ENCODE measurements around the gene PRKAB2.
"Not testable (repeated sequence)": the region's sequence is repeated elsewhere in the genome, so short reads cannot be mapped to it uniquely, and the experiment has no call there.

PRKAB2 gene

DNA sequence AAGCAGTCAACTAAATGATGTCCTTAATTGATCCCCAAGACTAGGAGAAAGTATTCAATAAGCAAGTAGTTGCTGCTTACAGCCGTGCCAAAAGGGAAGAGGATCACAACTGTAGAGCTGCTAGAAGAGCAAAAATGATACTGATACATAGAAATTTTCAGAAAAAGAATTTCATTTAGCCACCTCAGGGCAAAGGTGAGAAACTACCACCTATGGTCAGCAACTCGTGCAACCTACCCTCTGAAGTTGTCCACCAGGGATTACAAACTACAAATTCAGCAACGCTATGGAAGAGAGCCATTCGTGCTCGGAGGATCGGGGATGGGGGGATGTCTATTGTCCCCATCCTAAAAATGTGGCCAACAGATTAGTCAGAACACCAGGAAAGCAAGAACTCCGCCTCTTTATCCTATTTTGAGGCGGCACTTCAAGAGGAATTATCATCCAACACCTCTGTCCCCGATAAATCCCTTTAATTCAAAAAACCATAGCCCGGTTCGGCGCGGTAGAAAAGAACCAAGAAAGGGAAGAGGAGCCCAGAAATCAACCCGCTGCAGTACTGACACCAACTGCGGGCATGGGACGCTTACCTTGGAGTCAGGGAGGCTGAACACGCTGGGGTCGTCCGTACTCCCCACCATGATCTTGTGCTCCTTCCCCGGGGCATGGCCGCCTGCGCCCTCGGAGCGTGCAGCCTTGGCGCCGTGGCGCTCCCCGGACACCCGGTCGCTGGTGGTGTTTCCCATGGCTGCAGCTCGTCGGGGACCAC, 687 bp downstream of the PRKAB2 start:
- peak in 1 of 2 experiments; percentile 68 for DNase-seq

DNA sequence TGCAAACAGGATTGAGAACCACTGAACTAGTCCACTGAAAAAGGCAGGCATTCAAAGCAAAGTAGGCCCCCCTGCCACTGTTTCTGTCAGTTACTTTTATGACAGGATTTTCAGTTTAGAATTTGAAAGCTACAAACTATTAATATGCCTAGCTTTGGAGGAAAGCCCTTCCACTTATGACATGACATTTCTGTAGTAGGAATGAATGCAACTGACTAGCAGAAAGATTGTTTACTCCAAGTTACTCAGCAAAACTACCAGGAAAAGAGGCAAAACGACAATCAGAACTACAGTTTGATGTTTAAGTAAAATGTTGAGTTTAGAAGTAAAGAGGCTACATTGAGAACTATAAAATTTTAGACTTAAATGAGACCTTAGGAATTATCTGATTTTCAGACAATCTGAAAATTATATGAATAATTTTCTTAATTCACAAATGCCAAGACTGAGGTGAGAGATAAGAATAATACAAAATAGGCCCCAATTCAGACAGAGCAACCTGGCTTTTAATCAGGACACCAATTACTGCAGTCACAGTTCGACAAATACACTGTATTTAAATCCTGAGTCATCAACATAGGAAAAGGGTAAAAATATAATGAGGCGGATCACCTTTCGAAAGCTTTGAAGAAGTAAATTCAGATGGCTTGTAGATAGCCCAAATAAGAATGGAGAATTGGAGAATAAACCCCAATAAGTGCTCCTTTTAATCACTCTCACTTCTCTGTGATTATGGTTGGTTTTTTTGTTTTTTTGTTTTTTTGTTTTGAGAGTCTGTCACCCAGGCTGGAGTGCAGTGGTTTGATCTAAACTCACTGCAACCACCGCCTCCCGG, 2.2 kb downstream of the PRKAB2 start:
- no peak for DNase-seq

DNA sequence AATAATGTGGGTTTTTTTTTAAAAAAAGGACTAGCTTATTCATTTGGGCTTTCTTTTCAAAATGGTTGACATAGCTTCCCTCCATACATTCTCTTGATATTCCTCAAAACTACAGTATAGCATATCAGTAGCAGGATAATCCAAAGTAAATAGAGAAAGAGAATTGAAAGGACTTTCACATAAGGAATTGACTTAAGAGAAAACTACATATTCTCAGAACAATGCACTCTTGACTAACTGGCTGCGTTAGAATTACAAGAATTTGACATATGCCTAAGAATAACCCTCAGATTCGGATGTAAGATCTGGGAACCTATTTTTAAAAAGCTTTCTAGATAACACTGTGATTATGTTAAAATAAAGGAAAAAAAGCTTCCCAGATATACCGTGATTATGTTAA, 3.1 kb downstream of the PRKAB2 start:
- no peak for DNase-seq

- no peak for DNase-seq
These were observed 3.6 kb downstream of the PRKAB2 start for GRCh38 chr1:147168626-147169058.

DNA sequence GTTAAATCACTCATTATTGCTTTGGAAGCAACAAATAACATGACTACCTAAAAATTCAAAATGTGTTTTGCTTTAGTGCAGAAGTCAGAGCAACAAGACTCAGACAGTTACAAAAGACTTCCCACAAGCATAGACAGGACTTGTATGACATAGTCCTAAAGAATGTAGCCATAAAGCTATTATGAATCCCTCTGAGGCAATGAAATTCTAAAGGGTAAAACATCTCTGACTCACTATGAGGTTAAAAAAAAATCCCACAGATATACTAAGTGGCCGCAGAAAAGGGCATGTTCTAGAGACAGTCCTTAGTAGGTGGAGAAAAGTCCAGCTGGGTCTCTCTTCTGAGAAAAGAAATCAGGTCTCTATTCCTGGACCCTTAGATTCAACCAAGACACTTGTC, 4.9 kb downstream of the PRKAB2 start:
- DNase-seq, result no peak

DNA sequence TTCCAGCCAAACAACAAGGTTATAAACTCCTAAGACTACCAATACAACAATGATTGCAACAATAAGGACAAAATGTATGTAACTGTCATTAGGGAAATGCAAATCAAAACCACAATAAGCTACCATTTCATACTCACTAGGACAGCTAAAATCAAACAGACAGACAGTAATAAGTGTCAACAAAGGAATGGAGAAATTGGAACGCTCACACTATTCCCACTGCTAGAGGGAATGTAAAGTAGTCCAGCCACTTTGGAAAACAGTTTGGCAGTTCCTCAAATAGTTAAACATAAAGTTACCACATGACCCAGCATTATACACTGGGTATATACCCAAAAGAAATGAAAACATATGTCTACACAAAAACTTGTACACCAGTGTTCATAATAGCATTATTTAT, 9.3 kb downstream of the PRKAB2 start:
- no peak for DNase-seq

DNA sequence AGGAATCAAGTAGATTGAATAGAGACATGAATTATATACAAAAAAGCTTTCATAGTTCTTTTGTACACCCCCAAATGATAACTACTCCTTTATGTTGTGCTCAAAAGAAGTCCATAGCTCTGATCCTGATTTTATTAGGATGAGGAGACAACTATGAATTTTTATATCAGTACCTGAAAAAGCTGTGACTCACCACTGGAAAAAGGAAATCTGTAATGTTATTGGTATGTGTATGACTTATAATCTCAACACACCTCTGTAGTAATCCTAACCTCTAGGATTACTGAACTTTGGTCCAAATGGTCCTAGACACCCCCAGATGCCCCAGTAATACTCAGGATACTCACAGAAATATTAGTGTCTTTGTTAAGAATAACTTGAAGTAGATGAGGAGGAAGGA, 10.2 kb downstream of the PRKAB2 start:
- DNase-seq, result no peak

- DNase-seq, result not testable (repeated sequence)
These were observed 15.2 kb downstream of the PRKAB2 start for GRCh38 chr1:147157116-147157515.

DNA sequence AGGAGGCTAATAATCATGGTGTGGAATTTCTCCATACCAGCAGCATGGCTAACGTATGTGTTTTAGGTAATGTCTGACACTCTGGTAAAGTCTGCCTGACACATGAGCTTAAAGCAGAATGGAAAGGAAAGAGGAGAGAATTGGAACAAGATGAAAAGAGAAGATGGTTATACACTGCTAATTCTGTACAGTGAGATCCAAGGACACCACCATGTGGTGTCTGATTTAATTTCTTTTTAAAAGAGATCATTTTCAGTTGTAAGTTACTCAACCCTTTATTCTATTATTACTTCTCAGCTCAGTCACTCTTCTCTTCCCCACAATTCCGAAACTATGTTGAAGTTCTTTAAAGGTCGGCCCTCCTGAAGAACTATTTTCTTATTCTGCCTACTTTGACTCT, 15.6 kb downstream of the PRKAB2 start:
- DNase-seq, result no peak

DNA sequence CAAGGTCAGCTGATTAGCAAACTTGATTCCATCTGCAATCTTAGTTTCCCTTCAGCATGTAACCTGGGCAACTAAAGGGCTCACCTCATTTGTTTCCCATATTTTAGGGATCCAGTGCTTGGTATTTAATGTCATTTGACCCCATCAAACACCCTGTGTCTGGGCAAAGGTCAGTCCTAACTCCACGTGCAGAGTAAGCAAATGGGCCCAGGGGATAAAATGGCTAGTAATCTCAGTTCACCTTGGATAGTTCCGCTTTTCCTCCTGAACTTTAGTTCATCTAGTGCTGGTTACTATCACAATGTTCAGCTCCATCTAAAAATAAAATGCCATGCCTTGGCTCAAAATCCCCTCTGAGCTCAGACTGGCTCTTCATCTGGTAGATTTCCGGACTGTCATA, 19.5 kb downstream of the PRKAB2 start:
- no peak for DNase-seq

DNA sequence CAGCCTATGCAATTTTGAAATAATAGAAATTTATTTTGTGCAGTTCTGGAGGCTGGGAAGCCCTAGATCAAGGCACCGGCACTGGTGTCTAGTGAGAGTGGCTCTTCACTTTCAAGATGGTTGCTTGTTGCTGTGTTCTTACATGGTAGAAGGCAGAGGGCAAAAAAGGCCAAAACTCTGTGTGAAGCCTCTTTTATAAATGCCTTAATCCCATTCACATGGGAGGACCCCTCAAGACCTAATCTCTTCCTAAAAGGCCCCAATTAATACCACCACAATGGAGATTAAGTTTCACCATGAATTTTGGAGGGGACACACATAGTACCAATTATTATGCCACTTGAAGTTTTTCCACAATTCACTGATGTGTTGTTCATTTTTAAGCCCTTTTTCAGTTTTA, 21.0 kb downstream of the PRKAB2 start:
- DNase-seq, result no peak

DNA sequence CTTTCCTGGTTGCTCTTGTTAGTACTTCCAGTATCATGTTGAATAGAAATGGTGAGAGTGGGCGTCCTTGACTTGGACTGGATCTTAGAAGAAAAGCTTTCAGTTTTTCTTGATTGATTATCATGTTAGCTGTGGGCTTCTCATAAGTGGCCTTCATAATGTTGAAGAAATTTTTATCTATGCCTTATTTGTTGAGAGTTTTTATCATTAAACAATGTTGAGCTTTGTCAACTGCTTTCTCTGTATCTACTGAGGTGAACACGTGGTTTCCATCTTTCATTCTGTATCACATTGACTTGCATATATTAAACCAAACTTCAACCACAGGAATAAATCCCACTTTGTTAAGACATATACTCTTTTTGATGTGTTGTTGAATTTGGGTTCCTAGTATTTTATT, 29.4 kb downstream of the PRKAB2 start:
- DNase-seq, result no peak

- not testable (repeated sequence) for DNase-seq
These were observed 41.5 kb downstream of the PRKAB2 start for GRCh38 chr1:147130721-147131120.

DNA sequence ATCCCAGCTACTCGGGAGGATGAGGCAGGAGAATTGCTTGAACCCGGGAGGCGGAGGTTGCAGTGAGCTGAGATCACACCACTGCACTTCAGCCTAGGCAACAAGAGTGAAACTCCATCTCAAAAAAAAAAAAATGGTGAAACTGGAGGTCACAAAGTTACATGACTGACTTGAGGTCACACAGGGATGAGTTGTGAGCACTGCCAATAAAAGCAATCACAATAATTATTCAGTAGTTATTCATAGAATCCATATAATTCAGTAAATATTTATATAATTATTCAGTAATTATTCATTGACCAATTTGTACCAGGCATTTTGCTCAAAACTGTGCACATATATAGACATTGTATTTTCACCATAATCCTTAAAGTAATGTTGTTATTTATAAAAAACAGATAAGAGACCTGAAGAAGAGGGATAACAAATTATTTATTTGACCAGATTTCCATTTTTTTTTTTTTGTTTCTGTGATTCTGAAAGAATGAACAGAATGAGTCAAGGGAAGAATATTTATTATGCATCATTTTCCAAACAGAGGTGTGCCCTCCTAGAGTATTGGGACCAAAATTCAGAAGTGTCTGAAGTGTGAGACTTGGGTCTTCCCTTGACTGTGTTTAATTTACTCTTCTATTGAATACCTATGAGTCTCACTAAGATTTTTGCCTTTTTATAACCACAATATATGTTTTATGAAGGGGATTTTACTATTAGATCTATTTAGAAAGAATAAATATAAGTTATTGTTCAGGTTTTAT, 43.0 kb downstream of the PRKAB2 start:
- no peak for DNase-seq

- no peak for DNase-seq
These were observed 48.0 kb downstream of the PRKAB2 start for GRCh38 chr1:147124266-147124665.

GRCh38 chr1:147117109-147117508, 55.2 kb downstream of the PRKAB2 start:
- no peak for DNase-seq

GRCh38 chr1:147115496-147115895, 56.8 kb downstream of the PRKAB2 start:
- no peak for DNase-seq

- DNase-seq, result not testable (repeated sequence)
These were observed 57.2 kb downstream of the PRKAB2 start for GRCh38 chr1:147115079-147115478.

GRCh38 chr1:147114353-147114752, 57.9 kb downstream of the PRKAB2 start:
- not testable (repeated sequence) for DNase-seq

DNA sequence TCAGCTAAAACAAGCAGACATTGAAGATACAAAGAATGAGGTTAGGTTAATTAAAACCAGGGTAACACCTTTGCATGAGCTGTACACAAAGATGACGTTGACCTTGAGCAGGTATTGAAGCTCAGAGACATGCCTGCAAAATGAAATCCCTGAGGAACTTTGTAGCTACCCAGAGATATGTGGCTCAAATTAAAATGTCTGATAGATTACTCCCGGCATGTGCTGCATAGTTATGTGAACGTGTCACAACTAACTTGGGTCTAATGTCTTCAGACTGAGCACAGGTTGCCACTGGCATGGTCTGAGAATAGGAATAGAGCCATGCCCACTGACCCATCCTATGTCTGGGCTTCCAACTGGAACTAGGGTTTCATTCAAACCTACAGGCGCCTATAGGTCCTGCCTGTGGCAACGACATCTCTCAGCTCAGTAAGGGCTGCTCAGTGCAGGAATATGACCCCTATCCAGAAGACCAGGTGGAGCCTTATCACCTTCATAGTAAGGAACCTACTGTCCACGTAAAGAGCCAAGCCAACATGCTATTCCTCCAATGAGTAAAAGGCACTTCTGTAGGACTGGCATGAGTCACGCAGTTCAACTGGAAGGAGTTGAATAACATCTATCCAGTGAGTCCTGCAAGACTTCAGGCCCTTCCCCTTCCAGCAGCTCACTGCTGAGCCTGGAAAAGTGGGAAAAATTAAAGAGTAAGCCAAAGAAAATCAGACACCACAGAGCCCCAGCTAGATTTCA, 60.7 kb downstream of the PRKAB2 start:
- no peak for DNase-seq

- DNase-seq, result no peak
These were observed 61.4 kb downstream of the PRKAB2 start for GRCh38 chr1:147110872-147111271.

- no peak for DNase-seq
These were observed 61.8 kb downstream of the PRKAB2 start for GRCh38 chr1:147110434-147110833.

GRCh38 chr1:147109762-147110161, 62.5 kb downstream of the PRKAB2 start:
- DNase-seq, result no peak

Data from NCI-H187 (cell line).